GM12865 (cell line): Measurements from ENCODE around the gene PHF23.

Experiments used
- DNase-seq: peaks from one replicate; pipeline ENCODE4 v3.0.0; 2010; ENCODE audit warnings: low read depth
- H3K4me3 ChIP-seq: 2 replicates; pipeline ENCODE4 v1.5.1; 2011; ENCODE audit warnings: mild to moderate bottlenecking, low read depth, low read length, control low read depth
- CTCF ChIP-seq: IDR thresholded peaks from 2 replicates; pipeline ENCODE4 v1.5.1; 2011; ENCODE audit warnings: low read length, control low read depth, low read depth, inconsistent platforms; ENCODE audit not compliant: insufficient read depth; ENCODE audit errors: missing control alignments

Gene PHF23

GRCh38 chr17:7281074-7281952 is 42.1 kb upstream of the PHF23 start, which contains the start of gene SLC2A4:
Gene SLC2A4, plus strand, starts transcription at chr17:7281718. Its CDS starts 217 bp downstream, at chr17:7281935.
- no peak for TF ChIP-seq CTCF
- peak; percentile 93 for DNase-seq
- peak within 1 kb of the TSS; percentile 63 for H3K4me3 ChIP-seq

- peak overlapping the region; percentile 63 for H3K4me3 ChIP-seq
- TF ChIP-seq CTCF: peak; percentile 61
- DNase-seq: peak; percentile 73
These were observed 41.3 kb upstream of the PHF23 start for GRCh38 chr17:7280519-7281073.

- no peak overlapping the region for H3K4me3 ChIP-seq
- TF ChIP-seq CTCF: no peak
- no peak for DNase-seq
These were observed 40.2 kb upstream of the PHF23 start for GRCh38 chr17:7279448-7279847.

GRCh38 chr17:7266784-7267183 is 27.5 kb upstream of the PHF23 start:
- no peak overlapping the region for H3K4me3 ChIP-seq
- no peak for DNase-seq
- TF ChIP-seq CTCF: no peak

- no peak for TF ChIP-seq CTCF
- no peak for DNase-seq
- H3K4me3 ChIP-seq: no peak overlapping the region
These were observed 24.5 kb upstream of the PHF23 start for GRCh38 chr17:7263801-7264078.

- no peak overlapping the region for H3K4me3 ChIP-seq
- DNase-seq: no peak
- no peak for TF ChIP-seq CTCF
These were observed 23.9 kb upstream of the PHF23 start for GRCh38 chr17:7262935-7263800.
